ENCODE measurements around the gene KLF5. TPM values are rescaled to one million over a fixed set of nuclear protein-coding genes. Genes with fewer than 3 reads are reported as not detected.

The KLF5 gene
- total RNA-seq, 1 donor from 2014 or later: 11.3 TPM

DNA sequence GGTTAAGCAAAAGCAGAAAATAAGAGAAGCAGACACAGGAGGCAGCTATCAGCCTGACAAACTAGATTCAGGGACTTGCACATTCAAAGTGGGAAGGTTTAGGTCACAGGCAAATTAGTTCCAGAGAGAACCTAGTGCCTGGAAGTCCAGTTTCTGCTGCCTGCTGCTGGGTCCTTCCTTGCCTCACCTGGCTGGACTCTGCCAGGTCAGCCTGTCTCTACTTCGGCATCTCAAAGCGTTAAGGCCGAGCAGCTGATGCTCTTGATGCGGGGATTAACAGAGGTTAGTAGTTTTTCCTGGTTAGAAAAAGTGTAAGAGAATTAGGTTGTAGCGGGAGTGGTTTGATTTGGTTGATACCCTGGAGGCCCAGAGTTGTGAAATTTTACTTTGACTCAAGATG lies 52.0 kb downstream of the KLF5 start:
- no peak for DNase-seq (ENCODE audit: low spot score)
- intact Hi-C loops (cut with DNase I): no loop called here

DNA sequence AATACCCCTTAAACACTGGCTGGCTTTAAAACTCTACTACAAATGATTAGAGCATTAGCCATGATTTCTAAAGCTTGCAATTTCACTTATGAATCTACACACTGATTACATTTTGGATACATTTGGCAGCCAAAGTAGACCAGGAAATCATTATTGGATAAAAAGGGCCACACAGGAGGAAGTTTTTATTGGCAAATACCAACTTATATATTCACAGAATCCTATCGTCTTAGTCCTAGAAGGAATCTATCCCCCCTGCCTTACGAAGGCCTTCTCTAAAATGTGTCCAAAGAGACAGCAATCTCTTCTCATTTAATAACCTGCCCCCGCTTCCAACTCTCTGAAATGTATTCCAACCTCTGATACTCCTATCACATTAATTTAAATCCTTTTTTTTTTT lies 52.5 kb downstream of the KLF5 start:
- DNase-seq (ENCODE audit: low spot score): no peak
- intact Hi-C loops (cut with DNase I): no loop called here

DNA sequence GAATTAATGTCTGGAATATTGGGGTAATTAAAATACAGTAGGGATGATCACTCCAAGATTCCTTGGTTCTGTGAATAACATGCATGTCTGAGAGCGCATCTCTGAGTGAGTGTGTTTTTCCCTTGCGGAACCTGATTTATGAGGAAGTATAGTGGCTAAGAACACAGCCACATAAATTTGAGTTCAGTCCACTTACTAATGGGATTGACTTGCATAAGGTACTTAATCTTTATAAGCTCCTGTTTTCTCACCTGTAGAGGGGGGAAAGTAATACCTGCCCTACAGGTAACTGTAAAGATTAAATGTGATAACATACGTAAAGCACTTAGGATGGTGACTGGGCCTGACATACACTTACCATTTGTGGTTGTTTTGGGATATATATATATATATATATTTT lies 60.8 kb downstream of the KLF5 start:
- intact Hi-C loops (cut with DNase I): no loop called here
- no peak for DNase-seq (ENCODE audit: low spot score)

Data from cardiac septum (tissue), 1 donor.